Measurements from ENCODE around the gene COA8.
"Not testable (repeated sequence)": the region's sequence is repeated elsewhere in the genome, so short reads cannot be mapped to it uniquely, and the experiment has no call there.

The COA8 gene

GRCh38 chr14:103576371-103577024 lies 13.7 kb downstream of the COA8 start:
- no peak for DNase-seq

DNA sequence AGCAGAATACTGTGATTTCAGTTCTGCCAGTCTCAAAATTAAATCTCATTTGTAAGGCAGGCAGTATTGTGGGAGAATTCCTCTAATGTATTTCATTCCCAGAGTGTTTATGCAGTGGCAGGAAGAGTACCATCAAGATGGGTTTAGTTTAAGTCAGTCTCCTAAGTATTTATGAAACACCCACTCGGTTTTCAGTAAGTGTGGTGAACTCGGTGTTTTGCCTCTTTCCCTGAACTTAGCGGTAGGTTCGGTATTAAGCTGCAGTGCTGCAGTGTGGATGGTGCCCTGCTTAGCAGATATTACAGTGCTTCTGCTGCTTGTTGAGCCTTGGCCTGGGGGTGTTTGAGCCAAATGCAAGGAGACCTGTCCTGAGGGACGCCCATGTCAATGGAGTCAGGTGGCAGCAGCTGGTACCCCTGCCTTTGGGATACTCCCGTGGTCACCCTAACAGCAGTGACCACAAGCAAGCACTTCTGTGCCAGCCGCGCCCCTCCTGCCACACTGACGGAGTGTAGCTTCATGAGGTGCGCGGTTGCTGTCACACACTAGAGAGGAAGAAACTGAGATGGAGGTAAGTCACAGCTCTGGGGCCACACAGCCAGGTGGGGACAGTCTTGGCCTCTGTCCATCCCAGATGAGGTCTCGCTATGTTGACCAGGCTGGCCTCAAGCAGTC lies 15.8 kb downstream of the COA8 start:
- no peak for DNase-seq

GRCh38 chr14:103581206-103581605 lies 18.4 kb downstream of the COA8 start:
- DNase-seq, result no peak

DNA sequence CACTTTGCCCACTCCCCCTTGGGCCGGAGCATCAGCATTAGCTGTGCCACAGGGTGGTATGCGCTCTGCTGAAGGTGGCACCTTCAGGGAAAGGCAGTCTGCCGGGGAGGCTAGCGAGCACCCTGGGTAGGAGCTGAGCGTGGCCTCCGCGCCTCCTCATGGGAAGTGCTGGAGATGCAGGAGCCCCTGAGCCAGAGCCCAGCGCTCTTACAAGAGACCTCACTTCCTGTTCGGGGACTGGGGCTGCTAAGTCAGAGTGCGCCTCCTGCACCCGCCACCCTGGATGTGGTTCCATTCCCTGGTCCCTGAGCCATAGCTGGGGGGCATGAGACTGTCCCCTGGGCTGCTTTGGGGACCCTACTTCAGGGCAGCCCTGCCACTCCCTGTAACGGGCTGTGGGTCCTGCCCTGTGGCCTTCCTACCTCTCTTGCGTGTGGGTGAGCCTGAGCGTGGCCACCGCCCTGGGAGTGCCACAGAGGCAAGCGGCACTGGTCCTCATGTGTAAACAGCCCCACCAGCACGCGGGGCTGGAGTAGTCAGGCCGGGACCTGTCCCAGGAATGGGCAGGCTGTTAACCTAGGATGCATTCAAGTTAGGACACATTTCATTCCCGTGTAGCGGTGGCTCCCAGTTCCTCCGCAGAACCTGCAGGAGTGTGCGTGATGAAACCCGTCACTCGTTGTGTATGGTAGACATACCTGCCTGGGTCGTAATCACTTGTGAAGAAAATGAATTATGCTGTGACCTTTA lies 19.4 kb downstream of the COA8 start:
- DNase-seq, result no peak

DNA sequence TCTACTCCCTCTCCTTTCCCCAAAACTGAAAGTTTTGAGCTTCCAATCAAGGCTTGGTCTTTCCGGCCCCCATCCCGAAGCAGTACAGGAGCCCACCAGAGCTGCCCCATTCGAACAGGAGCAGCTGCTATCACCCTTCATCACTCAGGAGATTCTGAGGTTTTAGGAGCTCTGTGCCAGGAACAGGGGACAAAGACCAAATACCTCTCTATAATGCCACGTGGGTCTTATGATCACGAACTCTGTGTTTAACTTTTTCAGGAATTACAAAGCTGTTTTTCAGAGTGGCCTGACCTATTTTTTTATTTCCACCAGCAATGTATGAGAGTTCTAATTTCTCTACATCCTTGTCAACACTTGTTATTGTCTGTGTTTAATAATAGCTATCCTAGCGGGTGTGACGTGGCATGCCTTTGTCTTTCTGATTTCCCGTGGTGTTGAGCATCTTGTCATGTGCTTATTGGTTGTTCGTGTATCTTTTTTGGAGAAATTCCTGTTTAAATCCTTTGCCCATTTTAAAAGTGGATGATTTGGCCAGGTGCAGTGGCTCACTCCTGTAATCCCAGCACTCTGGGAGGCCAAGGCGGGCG lies 21.7 kb downstream of the COA8 start:
- DNase-seq, result no peak

DNA sequence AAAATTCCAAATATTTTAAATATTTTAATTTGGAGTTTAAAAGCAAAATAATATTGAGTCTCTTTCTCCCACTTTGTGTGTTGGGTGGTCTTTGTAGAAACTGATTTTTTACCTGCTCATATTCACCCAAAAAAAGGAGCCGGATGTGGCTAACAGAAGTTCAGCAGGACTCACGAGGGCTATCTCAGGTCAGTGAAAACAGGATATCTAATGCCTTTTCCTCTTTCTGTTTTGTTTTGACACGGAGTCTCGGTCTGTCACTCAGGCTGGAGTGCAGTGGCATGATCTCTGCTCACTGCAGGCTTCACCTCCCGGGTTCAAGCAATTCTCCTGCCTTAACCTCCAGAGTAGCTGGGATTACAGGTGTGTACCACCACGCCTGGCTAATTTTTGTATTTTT lies 30.8 kb downstream of the COA8 start:
- no peak for DNase-seq

- DNase-seq, result no peak
Observed at GRCh38 chr14:103594265-103594664, 31.5 kb downstream of the COA8 start.

GRCh38 chr14:103597623-103598377 lies 35.0 kb downstream of the COA8 start:
- no peak for DNase-seq

- no peak for DNase-seq
Observed at GRCh38 chr14:103600503-103600902, 37.7 kb downstream of the COA8 start.

DNA sequence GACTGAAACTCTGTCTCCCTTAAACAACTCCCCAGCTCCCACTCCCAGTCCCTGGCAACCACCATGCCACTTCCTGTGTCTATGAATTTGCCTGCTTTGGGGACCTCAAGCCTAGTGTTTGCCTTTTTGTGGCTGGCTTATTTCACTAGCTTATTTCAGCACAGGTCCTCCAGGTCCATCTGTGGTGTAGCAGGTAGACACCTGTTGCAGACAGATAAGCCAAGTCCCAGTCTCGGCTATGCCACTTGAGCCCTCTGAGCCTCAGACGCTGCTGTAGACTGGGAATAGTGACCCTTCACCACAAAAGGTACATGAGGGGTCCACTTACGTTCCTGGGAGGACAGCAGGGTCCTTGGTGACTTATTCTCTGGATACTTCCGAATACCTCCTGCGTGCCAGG lies 41.9 kb downstream of the COA8 start:
- DNase-seq, result no peak

DNA sequence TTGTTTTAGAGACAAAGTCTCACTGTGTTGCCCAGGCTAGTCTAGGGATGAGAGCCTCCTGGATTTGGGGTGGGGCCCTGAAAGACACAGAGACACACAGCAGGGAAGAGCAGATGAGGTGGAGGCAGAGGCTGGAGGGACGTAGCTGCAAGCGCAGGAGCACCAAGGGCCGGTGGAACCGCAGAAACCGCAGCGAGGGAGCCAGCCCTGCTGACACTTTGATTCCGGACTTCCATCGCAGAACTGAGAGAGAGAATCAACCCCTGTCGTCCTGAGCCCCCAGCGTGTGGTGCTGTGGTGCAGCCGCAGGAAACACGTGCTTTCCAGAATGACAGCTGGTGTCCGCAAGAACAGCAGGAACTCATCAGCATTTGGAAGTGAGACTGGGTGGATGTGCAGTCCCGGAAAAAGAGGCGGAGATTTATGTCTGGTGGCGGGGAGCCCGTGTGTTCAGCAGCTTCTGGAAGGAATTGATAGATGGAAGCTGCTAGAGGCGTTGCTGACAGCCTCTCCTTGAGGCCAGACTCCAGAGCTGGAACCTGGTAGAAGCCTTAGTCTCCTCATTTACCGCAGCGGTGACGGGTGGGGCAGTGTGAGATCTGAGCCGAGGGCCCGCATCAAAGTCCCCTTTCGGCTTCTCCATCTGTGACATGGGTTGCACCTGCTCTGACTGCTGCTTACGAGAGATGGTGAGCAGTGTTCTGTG lies 44.4 kb downstream of the COA8 start:
- DNase-seq, result peak; percentile 52

- DNase-seq, result no peak
Observed at GRCh38 chr14:103607822-103608221, 45.1 kb downstream of the COA8 start.

DNA sequence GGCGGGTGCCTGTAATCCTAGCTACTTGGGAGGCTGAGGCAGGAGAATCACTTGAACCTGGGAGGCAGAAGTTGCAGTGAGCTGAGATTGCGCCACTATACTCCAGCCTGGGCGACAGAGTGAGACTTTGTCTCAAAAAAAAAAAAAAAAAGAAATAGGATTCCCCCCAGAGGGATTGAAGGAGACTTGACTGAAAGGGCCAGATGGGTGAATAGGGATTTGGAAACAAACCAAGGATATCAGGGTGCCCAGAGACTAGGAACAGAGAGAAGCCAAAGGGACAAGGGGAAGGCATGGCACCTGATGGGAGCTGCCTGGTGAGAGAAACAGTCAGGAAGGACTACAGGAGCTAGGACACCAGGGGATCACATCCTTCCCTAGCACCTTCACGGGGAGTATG lies 46.3 kb downstream of the COA8 start:
- DNase-seq, result not testable (repeated sequence)

DNA sequence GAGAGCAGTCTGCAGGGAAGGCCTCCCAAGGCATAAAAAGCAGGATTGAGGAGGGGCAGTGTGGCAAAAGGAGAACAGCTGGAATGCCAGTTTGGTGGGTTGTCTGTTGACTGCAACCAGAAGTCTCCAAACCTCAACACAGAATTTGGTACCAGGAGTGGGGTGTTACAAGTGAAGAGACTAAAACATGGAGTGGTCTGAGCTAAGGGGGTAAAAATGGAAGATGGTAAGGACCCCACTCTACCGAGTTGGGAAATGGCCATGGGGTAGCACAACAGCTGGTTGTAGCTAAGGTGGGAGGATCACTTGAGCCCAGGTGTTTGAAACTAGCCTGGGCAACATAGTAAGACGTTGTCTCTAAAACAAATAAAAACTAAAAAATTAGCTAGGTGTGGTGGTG lies 48.5 kb downstream of the COA8 start:
- no peak for DNase-seq

- no peak for DNase-seq
Observed at GRCh38 chr14:103613517-103613916, 50.8 kb downstream of the COA8 start.

DNA sequence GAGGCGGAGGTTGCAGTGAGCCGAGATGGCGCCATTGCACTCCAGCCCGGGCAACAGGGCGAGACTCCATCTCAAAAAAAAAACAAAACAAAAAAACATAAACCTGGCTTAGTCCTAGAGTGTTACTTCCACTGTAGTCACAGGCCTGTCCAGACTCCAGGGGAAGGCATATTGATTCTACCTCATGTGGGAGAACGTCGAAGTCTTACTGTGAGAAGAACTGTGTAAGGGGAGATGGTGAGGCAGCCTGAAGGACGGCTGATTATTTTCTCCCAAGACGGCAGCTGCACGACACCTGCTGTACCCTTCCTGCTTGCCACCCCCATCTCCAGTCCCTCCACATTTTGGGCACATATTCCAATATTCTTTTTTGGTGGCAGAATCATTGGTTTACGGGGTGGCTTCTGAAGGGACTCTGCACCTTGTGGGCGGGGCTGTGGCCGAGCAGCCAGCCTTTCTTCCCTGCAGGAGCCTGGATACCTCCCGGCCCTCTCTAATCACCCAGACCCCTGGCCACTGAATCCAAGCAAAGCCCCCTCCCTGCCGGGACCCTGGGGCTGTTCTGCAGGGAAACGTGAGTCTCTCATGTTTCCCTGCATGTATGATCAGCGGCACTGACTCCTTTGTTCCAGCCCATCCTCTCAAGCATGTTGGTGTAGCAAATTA lies 54.0 kb downstream of the COA8 start:
- DNase-seq, result no peak

- DNase-seq, result no peak
Observed at GRCh38 chr14:103619057-103619456, 56.3 kb downstream of the COA8 start.

DNA sequence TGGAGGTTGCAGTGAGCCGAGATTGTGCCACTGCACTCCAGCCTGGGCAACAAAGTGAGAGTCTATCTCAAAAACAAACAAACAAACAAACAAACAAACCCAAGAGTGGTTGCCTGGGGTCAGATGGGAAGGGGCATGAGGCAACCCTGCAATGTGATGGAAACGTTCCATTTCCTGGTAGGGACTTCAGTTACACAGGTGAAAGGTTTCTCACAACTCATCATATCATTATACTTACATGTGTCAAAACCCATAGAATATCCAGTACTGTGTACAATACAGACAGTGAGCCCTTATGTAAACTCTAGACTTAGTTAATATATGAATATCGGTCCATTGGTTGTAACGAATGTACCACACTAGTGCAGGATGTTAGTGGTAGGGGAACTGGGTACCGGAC lies 59.1 kb downstream of the COA8 start:
- DNase-seq, result no peak

- no peak for DNase-seq
Observed at GRCh38 chr14:103623308-103623707, 60.5 kb downstream of the COA8 start.

DNA sequence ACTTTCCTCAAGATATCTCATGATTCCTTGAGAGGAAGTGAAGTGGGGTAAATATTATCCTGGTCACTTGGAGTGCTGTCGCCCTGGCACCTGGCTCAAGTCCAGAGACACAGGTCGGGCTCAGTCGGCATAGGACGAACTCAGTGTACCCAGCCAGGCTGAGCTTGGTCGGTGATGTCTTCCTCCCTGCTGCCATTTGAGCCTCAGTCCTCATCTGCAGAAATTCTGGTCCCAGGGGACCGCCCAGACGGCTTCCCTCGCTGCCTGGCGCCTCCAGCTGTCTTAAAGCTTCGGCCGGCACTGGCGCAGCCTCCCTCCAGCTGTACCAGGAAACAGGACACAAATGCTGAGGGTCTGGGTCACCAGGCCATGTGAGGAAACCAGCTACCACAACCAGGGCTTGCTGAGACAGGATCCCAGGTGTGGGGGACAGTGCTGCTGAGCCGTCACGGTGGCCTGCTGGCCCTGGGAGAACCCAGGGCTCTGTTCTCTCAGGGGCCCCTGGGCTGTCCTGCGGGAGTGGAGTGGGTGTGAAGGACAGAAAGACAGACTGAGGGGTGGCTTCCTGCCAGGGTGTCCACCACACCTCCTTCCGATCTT lies 61.2 kb downstream of the COA8 start:
- no peak for DNase-seq

DNA sequence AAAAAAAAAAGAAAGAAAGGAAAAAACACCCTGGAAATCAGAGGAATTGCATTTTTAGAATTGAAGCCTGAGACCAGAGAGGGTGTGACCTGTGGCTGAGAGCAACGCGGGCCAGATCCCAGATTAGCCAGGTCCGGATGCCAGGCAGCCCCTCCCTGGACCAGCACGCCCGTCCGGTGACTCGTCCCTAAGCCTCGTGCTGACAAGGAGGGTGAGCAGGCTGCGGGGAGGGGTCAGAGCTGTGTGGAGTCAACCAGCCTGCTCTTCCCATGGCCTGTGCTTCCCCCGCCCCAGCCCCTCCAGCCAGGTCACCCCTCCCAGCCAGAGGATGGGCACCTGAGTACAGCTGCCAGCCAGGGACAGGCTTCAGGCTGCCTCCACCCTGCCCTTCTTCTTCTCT lies 62.1 kb downstream of the COA8 start:
- peak; percentile 6 for DNase-seq
